ENCODE results near the gene KCNG4. TPM values are rescaled to one million over a fixed set of nuclear protein-coding genes. Genes with fewer than 3 reads are reported as not detected.
"Not testable (repeated sequence)": the region's sequence is repeated elsewhere in the genome, so short reads cannot be mapped to it uniquely, and the experiment has no call there.

KCNG4 gene
- polyA plus RNA-seq, 1 donor, result not detected

DNA sequence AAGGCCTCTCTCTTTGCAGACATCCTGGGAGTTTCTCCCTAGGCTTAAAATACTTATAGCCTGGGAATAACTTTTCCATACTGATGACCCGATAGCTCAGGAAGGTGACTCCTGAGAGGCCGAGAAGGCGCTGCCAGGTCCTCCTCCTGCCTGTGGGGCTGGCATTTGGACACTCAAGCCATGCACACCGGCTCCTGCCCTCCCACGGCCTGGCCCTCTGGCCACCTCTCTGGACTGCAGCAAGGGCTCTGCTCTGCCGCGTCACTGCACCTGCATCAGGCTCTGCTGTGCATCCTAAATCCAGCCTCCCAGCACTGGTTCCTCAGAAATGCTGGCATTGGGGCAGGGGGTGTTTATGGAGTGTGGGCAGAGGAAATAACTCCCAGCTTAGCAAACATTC, 14.2 kb downstream of the KCNG4 start:
- Histone ChIP-seq H3K36me3 (ENCODE audit: control insufficient read depth, insufficient read depth, low read length) (no peaks in the 10 kb centered on the region), H3K4me1 (ENCODE audit: control insufficient read depth, insufficient read depth, low read length) (no peaks in the 10 kb centered on the region), H3K9me3 (ENCODE audit: control insufficient read depth, low read depth, low read length) (peaks cover 3% of the 10 kb centered on the region), H3K27me3 (ENCODE audit: control insufficient read depth, insufficient read depth, low read length) (peaks cover 4% of the 10 kb centered on the region), H3K27ac (ENCODE audit: low read length) (no peak overlapping the region), H3K4me3 (ENCODE audit: low read length) (no peak overlapping the region)
- no CpG with 5 or more reads among the region's 7 CpGs for WGBS (ENCODE audit: insufficient coverage, low lambda C conversion rate)
- no peak for DNase-seq

DNA sequence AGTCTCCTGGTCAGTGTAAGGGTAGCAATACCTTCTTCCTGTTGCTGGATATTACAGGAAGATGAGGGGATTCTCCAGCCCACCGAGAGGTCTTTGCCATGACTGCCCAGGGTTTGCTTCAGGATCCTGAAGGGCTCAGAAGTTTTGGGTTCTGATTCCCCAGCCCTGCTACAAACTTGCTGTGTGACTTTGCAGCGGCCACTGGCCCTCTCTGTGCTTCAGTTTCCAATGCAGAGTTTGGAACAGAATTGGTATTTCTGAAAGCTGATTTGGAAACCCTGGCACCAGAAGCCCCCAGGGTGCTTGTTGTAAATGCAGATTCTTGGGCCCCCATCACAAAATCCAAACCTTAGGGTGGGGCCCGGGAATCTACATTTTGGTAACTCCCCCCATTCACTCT, 14.7 kb downstream of the KCNG4 start:
- no peak overlapping the region for H3K27ac ChIP-seq (ENCODE audit: low read length)
- no peak overlapping the region for H3K4me3 ChIP-seq (ENCODE audit: low read length)
- H3K27me3 ChIP-seq (ENCODE audit: control insufficient read depth, insufficient read depth, low read length), result peaks cover 4% of the 10 kb centered on the region
- no peaks in the 10 kb centered on the region for H3K4me1 ChIP-seq (ENCODE audit: control insufficient read depth, insufficient read depth, low read length)
- no peaks in the 10 kb centered on the region for H3K36me3 ChIP-seq (ENCODE audit: control insufficient read depth, insufficient read depth, low read length)
- H3K9me3 ChIP-seq (ENCODE audit: control insufficient read depth, low read depth, low read length), result peaks cover 3% of the 10 kb centered on the region
- DNase-seq, result no peak
- no CpG with 5 or more reads among the region's 3 CpGs for WGBS (ENCODE audit: insufficient coverage, low lambda C conversion rate)

- no peak overlapping the region for H3K27ac ChIP-seq (ENCODE audit: low read length)
- WGBS (ENCODE audit: insufficient coverage, low lambda C conversion rate), result no CpG with 5 or more reads among the region's 3 CpGs
- no peaks in the 10 kb centered on the region for H3K36me3 ChIP-seq (ENCODE audit: control insufficient read depth, insufficient read depth, low read length)
- H3K4me1 ChIP-seq (ENCODE audit: control insufficient read depth, insufficient read depth, low read length), result no peaks in the 10 kb centered on the region
- peaks cover 4% of the 10 kb centered on the region for H3K27me3 ChIP-seq (ENCODE audit: control insufficient read depth, insufficient read depth, low read length)
- no peak for DNase-seq
- no peak overlapping the region for H3K4me3 ChIP-seq (ENCODE audit: low read length)
- peaks cover 3% of the 10 kb centered on the region for H3K9me3 ChIP-seq (ENCODE audit: control insufficient read depth, low read depth, low read length)
Observed at GRCh38 chr16:84224554-84224953, 15.3 kb downstream of the KCNG4 start.

GRCh38 chr16:84223456-84223855, 16.4 kb downstream of the KCNG4 start:
- no peaks in the 10 kb centered on the region for H3K36me3 ChIP-seq (ENCODE audit: control insufficient read depth, insufficient read depth, low read length)
- WGBS (ENCODE audit: insufficient coverage, low lambda C conversion rate), result no CpG with 5 or more reads among the region's 4 CpGs
- no peak for DNase-seq

GRCh38 chr16:84220851-84221250, 19.0 kb downstream of the KCNG4 start:
- DNase-seq, result no peak
- no CpG with 5 or more reads among the region's 1 CpG for WGBS (ENCODE audit: insufficient coverage, low lambda C conversion rate)

More at GRCh38 chr16:84223456-84223855, 16.4 kb downstream of the KCNG4 start:
- H3K27ac ChIP-seq (ENCODE audit: low read length), result no peak overlapping the region
- H3K9me3 ChIP-seq (ENCODE audit: control insufficient read depth, low read depth, low read length), result peaks cover 3% of the 10 kb centered on the region
- no peaks in the 10 kb centered on the region for H3K4me1 ChIP-seq (ENCODE audit: control insufficient read depth, insufficient read depth, low read length)
- peaks cover 4% of the 10 kb centered on the region for H3K27me3 ChIP-seq (ENCODE audit: control insufficient read depth, insufficient read depth, low read length)
- no peak overlapping the region for H3K4me3 ChIP-seq (ENCODE audit: low read length)

GRCh38 chr16:84218956-84219355, 20.9 kb downstream of the KCNG4 start:
- Histone ChIP-seq H3K27ac (ENCODE audit: low read length) (no peak overlapping the region), H3K27me3 (ENCODE audit: control insufficient read depth, insufficient read depth, low read length) (no peaks in the 10 kb centered on the region), H3K9me3 (ENCODE audit: control insufficient read depth, low read depth, low read length) (peaks cover 3% of the 10 kb centered on the region), H3K4me3 (ENCODE audit: low read length) (no peak overlapping the region), H3K36me3 (ENCODE audit: control insufficient read depth, insufficient read depth, low read length) (no peaks in the 10 kb centered on the region), H3K4me1 (ENCODE audit: control insufficient read depth, insufficient read depth, low read length) (no peaks in the 10 kb centered on the region)
- no CpG with 5 or more reads among the region's 6 CpGs for WGBS (ENCODE audit: insufficient coverage, low lambda C conversion rate)
- DNase-seq, result no peak

More at GRCh38 chr16:84220851-84221250, 19.0 kb downstream of the KCNG4 start:
- Histone ChIP-seq H3K27ac (ENCODE audit: low read length) (no peak overlapping the region), H3K4me3 (ENCODE audit: low read length) (no peak overlapping the region), H3K27me3 (ENCODE audit: control insufficient read depth, insufficient read depth, low read length) (no peaks in the 10 kb centered on the region), H3K36me3 (ENCODE audit: control insufficient read depth, insufficient read depth, low read length) (no peaks in the 10 kb centered on the region), H3K4me1 (ENCODE audit: control insufficient read depth, insufficient read depth, low read length) (no peaks in the 10 kb centered on the region), H3K9me3 (ENCODE audit: control insufficient read depth, low read depth, low read length) (peaks cover 3% of the 10 kb centered on the region)

- Histone ChIP-seq H3K4me1 (ENCODE audit: control insufficient read depth, insufficient read depth, low read length) (no peaks in the 10 kb centered on the region), H3K4me3 (ENCODE audit: low read length) (no peak overlapping the region), H3K27ac (ENCODE audit: low read length) (no peak overlapping the region), H3K36me3 (ENCODE audit: control insufficient read depth, insufficient read depth, low read length) (no peaks in the 10 kb centered on the region), H3K27me3 (ENCODE audit: control insufficient read depth, insufficient read depth, low read length) (no peaks in the 10 kb centered on the region), H3K9me3 (ENCODE audit: control insufficient read depth, low read depth, low read length) (peaks cover 3% of the 10 kb centered on the region)
- DNase-seq, result no peak
- no CpG with 5 or more reads among the region's 17 CpGs for WGBS (ENCODE audit: insufficient coverage, low lambda C conversion rate)
Observed at GRCh38 chr16:84218176-84218823, 21.5 kb downstream of the KCNG4 start.

- H3K4me1 ChIP-seq (ENCODE audit: control insufficient read depth, insufficient read depth, low read length); H3K36me3 ChIP-seq (ENCODE audit: control insufficient read depth, insufficient read depth, low read length); DNase-seq; H3K27me3 ChIP-seq (ENCODE audit: control insufficient read depth, insufficient read depth, low read length); H3K4me3 ChIP-seq (ENCODE audit: low read length); H3K27ac ChIP-seq (ENCODE audit: low read length); H3K9me3 ChIP-seq (ENCODE audit: control insufficient read depth, low read depth, low read length): not testable (repeated sequence)
- WGBS (ENCODE audit: insufficient coverage, low lambda C conversion rate), result no CpG with 5 or more reads among the region's 3 CpGs
Observed at GRCh38 chr16:84216144-84216543, 23.7 kb downstream of the KCNG4 start.

- H3K9me3 ChIP-seq (ENCODE audit: control insufficient read depth, low read depth, low read length), result no peaks in the 10 kb centered on the region
- no peak overlapping the region for H3K27ac ChIP-seq (ENCODE audit: low read length)
- no peak for DNase-seq
- 90% methylated on average over 2 of the region's 5 CpGs for WGBS (ENCODE audit: insufficient coverage, low lambda C conversion rate)
- no peak overlapping the region for H3K4me3 ChIP-seq (ENCODE audit: low read length)
- H3K36me3 ChIP-seq (ENCODE audit: control insufficient read depth, insufficient read depth, low read length), result no peaks in the 10 kb centered on the region
- H3K4me1 ChIP-seq (ENCODE audit: control insufficient read depth, insufficient read depth, low read length), result no peaks in the 10 kb centered on the region
- no peaks in the 10 kb centered on the region for H3K27me3 ChIP-seq (ENCODE audit: control insufficient read depth, insufficient read depth, low read length)
Observed at GRCh38 chr16:84215531-84215930, 24.3 kb downstream of the KCNG4 start.

DNA sequence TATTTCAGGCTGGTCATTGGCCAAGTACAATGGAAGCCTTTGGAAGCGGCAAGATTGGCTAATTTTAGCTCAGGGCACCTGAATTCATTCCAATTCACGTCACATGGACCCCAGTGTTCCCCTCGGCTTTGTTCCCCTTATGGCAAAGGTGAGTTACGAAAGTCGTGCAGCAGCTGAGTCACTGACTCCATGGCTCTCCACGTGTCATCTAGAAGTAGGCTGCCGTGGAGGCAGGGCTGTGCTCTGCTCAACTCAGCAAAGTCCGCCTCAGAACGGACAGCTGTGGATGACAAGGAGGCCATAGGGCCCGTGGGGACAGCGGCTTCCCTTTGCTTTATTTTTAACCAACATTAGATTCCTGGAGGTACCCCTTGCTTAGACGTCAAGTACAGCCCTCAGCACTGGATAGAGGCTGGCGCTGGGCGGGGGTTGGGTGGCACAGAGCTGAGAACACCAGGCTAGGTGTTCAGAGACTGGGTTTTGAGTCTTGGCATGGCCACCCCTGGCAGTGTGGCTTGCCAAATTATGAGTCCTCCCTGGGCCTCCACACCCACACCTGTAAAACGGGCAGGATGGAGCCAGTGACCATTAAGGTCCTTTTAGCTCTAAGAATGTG, 25.3 kb downstream of the KCNG4 start:
- no peak for DNase-seq
- Histone ChIP-seq H3K4me3 (ENCODE audit: low read length) (no peak overlapping the region), H3K4me1 (ENCODE audit: control insufficient read depth, insufficient read depth, low read length) (no peaks in the 10 kb centered on the region), H3K36me3 (ENCODE audit: control insufficient read depth, insufficient read depth, low read length) (no peaks in the 10 kb centered on the region), H3K27ac (ENCODE audit: low read length) (no peak overlapping the region), H3K27me3 (ENCODE audit: control insufficient read depth, insufficient read depth, low read length) (no peaks in the 10 kb centered on the region), H3K9me3 (ENCODE audit: control insufficient read depth, low read depth, low read length) (no peaks in the 10 kb centered on the region)
- no CpG with 5 or more reads among the region's 15 CpGs for WGBS (ENCODE audit: insufficient coverage, low lambda C conversion rate)

GRCh38 chr16:84212631-84213030, 27.2 kb downstream of the KCNG4 start:
- H3K9me3 ChIP-seq (ENCODE audit: control insufficient read depth, low read depth, low read length), result no peaks in the 10 kb centered on the region
- H3K27me3 ChIP-seq (ENCODE audit: control insufficient read depth, insufficient read depth, low read length), result no peaks in the 10 kb centered on the region
- H3K4me1 ChIP-seq (ENCODE audit: control insufficient read depth, insufficient read depth, low read length), result no peaks in the 10 kb centered on the region
- no peak overlapping the region for H3K27ac ChIP-seq (ENCODE audit: low read length)
- no CpG with 5 or more reads among the region's 4 CpGs for WGBS (ENCODE audit: insufficient coverage, low lambda C conversion rate)
- H3K4me3 ChIP-seq (ENCODE audit: low read length), result no peak overlapping the region
- DNase-seq, result no peak
- H3K36me3 ChIP-seq (ENCODE audit: control insufficient read depth, insufficient read depth, low read length), result no peaks in the 10 kb centered on the region
